Measurements from ENCODE around the gene LONP1. TPM values are rescaled to one million over a fixed set of nuclear protein-coding genes. Genes with fewer than 3 reads are reported as not detected.

Gene LONP1
- total and polyA plus RNA-seq, 2 of the 8 experiments (the other 6 are each of a cell fraction or from before 2014, with no cell fraction given) = 98.1 to 117 TPM

DNA sequence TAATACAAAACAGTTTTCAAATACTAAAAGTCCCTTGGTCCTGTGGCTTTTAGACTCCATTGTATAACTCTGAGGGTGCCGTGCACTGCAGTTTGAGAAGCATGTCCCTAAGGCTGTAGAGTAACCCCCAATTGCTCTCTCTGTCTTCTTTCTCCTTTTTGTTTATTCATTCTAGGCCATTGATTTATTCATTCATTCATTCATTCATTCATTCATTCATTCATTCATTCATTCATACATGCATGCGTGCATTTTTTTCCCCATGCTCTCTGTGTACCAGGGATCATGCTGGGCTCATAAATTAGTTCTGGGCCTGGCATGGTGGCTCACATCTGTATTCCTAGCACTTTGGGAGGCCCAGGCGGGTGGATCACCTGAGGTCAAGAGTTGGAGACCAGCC lies 45.3 kb upstream of the LONP1 start:
- POLR2A ChIA-PET (ENCODE audit: partially characterized antibody) = no interaction called here
- H4K20me1 ChIP-seq (replicated peaks in 1 of 2; ENCODE audit: control insufficient read depth in 1 of 2, insufficient read depth in 2 of 2, low read length in 2 of 2) = peaks cover 0 to 5% of the 10 kb centered on the region in 2 experiments
- FAIRE-seq = no peak
- H3K23ac ChIP-seq (ENCODE audit: insufficient read length) = no peak overlapping the region
- no peaks in the 10 kb centered on the region for H3K9me3 ChIP-seq (ENCODE audit: insufficient read depth in 2 of 2, low read depth in 1 of 2, low read length in 1 of 2)
- no peak overlapping the region for H4K91ac ChIP-seq (replicated peaks; ENCODE audit: insufficient read length, low read length)
- H3K4me3 ChIP-seq (ENCODE audit: extremely low read depth in 1 of 4, insufficient read depth in 2 of 4, low read depth in 3 of 4, low read length in 4 of 4) = no peak overlapping the region
- H3K18ac ChIP-seq (ENCODE audit: extremely low read depth, low read length) = no peak overlapping the region
- CTCF ChIA-PET (ENCODE audit: partially characterized antibody) = no interaction called here
- H2BK20ac ChIP-seq (ENCODE audit: low read length) = no peak overlapping the region
- no peak overlapping the region for H2AFZ ChIP-seq (ENCODE audit: low read length)
- no peak overlapping the region for H2BK15ac ChIP-seq (ENCODE audit: low read length)
- no peaks in the 10 kb centered on the region for H3K4me1 ChIP-seq (replicated peaks in 1 of 4; ENCODE audit: control insufficient read depth in 3 of 4, insufficient read depth in 4 of 4, low read length in 3 of 4)
- no peak overlapping the region for H3K4me2 ChIP-seq (ENCODE audit: insufficient read depth in 1 of 2, low read depth in 2 of 2, low read length in 2 of 2)
- TF ChIP-seq EGR1 (IDR thresholded peaks at IDR 0.05; ENCODE audit: borderline replicate concordance, low read depth, low read length) (no peak), ASH2L (IDR thresholded peaks at IDR 0.05; ENCODE audit: low read length) (no peak), YY1 (IDR thresholded peaks at IDR 0.05; ENCODE audit: low read depth, low read length) (no peak), JUND (IDR thresholded peaks at IDR 0.05; ENCODE audit: low read length) (no peak), NANOG (IDR thresholded peaks at IDR 0.05; ENCODE audit: insufficient read depth, low read depth, low read length, poor library complexity, severe bottlenecking) (no peak), TBP (IDR thresholded peaks at IDR 0.05; ENCODE audit: low read depth, low read length) (no peak), KDM4A (IDR thresholded peaks at IDR 0.05; ENCODE audit: low read depth, low read length, severe bottlenecking) (no peak), TAF1 (IDR thresholded peaks at IDR 0.05; ENCODE audit: low read depth, low read length) (no peak)
- DNase-seq (ENCODE audit: low read depth in 1 of 2, low spot score in 2 of 2) = no peak
- no peak overlapping the region for H3K14ac ChIP-seq (ENCODE audit: insufficient read length)
- H3K4ac ChIP-seq (replicated peaks; ENCODE audit: insufficient read length, low read depth, low read length) = no peak overlapping the region
- no peak overlapping the region for H3K56ac ChIP-seq (replicated peaks; ENCODE audit: insufficient read length, low read depth, low read length)
- no peak overlapping the region for H2BK5ac ChIP-seq (ENCODE audit: low read depth, low read length)
- no peak overlapping the region for H3K27ac ChIP-seq (ENCODE audit: low read depth, low read length)
- no peaks in the 10 kb centered on the region for H3K36me3 ChIP-seq (ENCODE audit: control insufficient read depth in 2 of 4, insufficient read depth in 4 of 4, low read length in 3 of 4)
- H3K9ac ChIP-seq (replicated peaks in 1 of 4; ENCODE audit: extremely low read depth in 1 of 4, low read depth in 3 of 4, low read length in 3 of 4) = no peak overlapping the region
- no peak overlapping the region for H2BK12ac ChIP-seq (ENCODE audit: low read depth, low read length)
- 86% methylated on average over 3 of the region's 3 CpGs; no CpG with 5 or more reads in 1 of the 2 experiments for WGBS, 2 experiments (ENCODE audit: extremely low coverage in 1 of 2, insufficient coverage in 1 of 2, insufficient read length in 1 of 2, insufficient replicate concordance in 2 of 2, low coverage in 1 of 2, low lambda C conversion rate in 2 of 2, missing lambda C conversion rate in 1 of 2)
- peaks cover 7% of the 10 kb centered on the region; the same call in 1 of the 2 replicates for H3K23me2 ChIP-seq (ENCODE audit: low read depth, low read length)
- no peaks in the 10 kb centered on the region for H3K27me3 ChIP-seq (replicated peaks in 1 of 4; ENCODE audit: control insufficient read depth in 3 of 4, extremely low read depth in 1 of 4, insufficient read depth in 3 of 4, low read length in 3 of 4)
- H4K5ac ChIP-seq (ENCODE audit: insufficient read length, low read depth, low read length) = no peak overlapping the region
- H2BK120ac ChIP-seq (replicated peaks; ENCODE audit: low read depth, low read length) = no peak overlapping the region
- no peaks in the 10 kb centered on the region for H3K79me1 ChIP-seq (ENCODE audit: low read depth, low read length)
- H3K79me2 ChIP-seq (ENCODE audit: control insufficient read depth in 1 of 2, insufficient read depth in 2 of 2, low read length in 2 of 2) = no peaks in the 10 kb centered on the region
- H4K8ac ChIP-seq (ENCODE audit: extremely low read depth, insufficient read depth, low read length) = no peak overlapping the region
- H2AK5ac ChIP-seq (ENCODE audit: low read depth, low read length) = no peak overlapping the region

All from H1 (cell line).